HepG2 (cell line): ENCODE data around the gene DEPDC5.

ENCODE experiments used
- ETV6 ChIP-seq: sonication (generic); formaldehyde crosslinking; conservative IDR thresholded peaks from 2 replicates; pipeline ENCODE4 v1.4.0; 2020; ENCODE audit warnings: missing genetic modification reagents
- RFX3 ChIP-seq: IDR thresholded peaks from 2 replicates; pipeline ENCODE4 v1.6.1; 2016; ENCODE audit warnings: missing biosample characterization, missing genetic modification reagents
- RXRA ChIP-seq: sonication (generic); formaldehyde crosslinking; IDR thresholded peaks from 2 replicates; pipeline ENCODE4 v1.5.1; 2020; ENCODE audit warnings: missing genetic modification reagents
- SETDB1 ChIP-seq: sonication (generic); formaldehyde crosslinking; IDR thresholded peaks from 2 replicates; pipeline ENCODE4 v1.5.1; 2020; ENCODE audit warnings: missing genetic modification reagents, mild to moderate bottlenecking, borderline replicate concordance
- TSC22D2 ChIP-seq: sonication (generic); formaldehyde crosslinking; IDR thresholded peaks from 2 replicates; pipeline ENCODE4 v1.5.1; 2020; ENCODE audit warnings: missing genetic modification reagents, mild to moderate bottlenecking, borderline replicate concordance
- ZNF10 ChIP-seq: sonication (generic); formaldehyde crosslinking; IDR thresholded peaks from 2 replicates; pipeline ENCODE4 v1.4.0; 2020; ENCODE audit warnings: mild to moderate bottlenecking, low read depth, missing genetic modification reagents, borderline replicate concordance
- TF ChIP-seq, protein P1 (sequence below): sonication (generic); formaldehyde crosslinking; IDR thresholded peaks from 2 replicates; pipeline ENCODE4 v1.4.0; 2020; ENCODE audit warnings: low read depth, missing genetic modification reagents
- TF ChIP-seq, protein P2 (sequence below): sonication (generic); formaldehyde crosslinking; conservative IDR thresholded peaks from 2 replicates; pipeline ENCODE4 v1.4.0; 2020; ENCODE audit warnings: missing genetic modification reagents
- TF ChIP-seq, protein P3 (sequence below): sonication (generic); formaldehyde crosslinking; IDR thresholded peaks from 2 replicates; pipeline ENCODE4 v1.4.0; 2020; ENCODE audit warnings: missing genetic modification reagents

DNA sequence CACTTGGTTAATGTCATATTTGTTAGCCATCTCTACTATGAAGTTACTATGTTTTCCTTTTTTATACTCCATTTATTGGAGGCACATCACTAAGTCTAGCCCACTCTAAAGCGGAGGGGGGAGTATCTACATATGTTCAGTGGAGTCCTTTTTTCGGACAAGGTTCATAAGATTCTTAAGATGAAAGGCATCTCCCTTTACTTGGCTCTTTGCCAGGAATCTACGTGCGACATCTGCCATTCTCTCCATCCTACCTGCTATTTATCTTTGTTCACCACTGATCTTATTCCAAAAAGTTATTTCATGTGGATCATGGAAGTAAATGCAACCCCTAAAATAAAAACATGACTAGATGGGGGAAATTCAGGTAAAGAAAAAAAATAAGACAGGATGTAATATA lies 113.1 kb downstream of the DEPDC5 start:
- TF ChIP-seq RXRA (CRISPR knock-in tag) (no peak), SETDB1 (CRISPR knock-in tag) (no peak), ZNF10 (CRISPR knock-in tag) (no peak), ETV6 (CRISPR knock-in tag) (no peak), RFX3 (no peak), TSC22D2 (CRISPR knock-in tag) (no peak)
- TF ChIP-seq, protein P1, sequence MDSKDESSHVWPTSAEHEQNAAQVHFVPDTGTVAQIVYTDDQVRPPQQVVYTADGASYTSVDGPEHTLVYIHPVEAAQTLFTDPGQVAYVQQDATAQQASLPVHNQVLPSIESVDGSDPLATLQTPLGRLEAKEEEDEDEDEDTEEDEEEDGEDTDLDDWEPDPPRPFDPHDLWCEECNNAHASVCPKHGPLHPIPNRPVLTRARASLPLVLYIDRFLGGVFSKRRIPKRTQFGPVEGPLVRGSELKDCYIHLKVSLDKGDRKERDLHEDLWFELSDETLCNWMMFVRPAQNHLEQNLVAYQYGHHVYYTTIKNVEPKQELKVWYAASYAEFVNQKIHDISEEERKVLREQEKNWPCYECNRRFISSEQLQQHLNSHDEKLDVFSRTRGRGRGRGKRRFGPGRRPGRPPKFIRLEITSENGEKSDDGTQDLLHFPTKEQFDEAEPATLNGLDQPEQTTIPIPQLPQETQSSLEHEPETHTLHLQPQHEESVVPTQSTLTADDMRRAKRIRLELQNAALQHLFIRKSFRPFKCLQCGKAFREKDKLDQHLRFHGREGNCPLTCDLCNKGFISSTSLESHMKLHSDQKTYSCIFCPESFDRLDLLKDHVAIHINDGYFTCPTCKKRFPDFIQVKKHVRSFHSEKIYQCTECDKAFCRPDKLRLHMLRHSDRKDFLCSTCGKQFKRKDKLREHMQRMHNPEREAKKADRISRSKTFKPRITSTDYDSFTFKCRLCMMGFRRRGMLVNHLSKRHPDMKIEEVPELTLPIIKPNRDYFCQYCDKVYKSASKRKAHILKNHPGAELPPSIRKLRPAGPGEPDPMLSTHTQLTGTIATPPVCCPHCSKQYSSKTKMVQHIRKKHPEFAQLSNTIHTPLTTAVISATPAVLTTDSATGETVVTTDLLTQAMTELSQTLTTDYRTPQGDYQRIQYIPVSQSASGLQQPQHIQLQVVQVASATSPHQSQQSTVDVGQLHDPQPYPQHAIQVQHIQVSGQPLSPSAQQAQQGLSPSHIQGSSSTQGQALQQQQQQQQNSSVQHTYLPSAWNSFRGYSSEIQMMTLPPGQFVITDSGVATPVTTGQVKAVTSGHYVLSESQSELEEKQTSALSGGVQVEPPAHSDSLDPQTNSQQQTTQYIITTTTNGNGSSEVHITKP = no peak
- TF ChIP-seq, protein P2, sequence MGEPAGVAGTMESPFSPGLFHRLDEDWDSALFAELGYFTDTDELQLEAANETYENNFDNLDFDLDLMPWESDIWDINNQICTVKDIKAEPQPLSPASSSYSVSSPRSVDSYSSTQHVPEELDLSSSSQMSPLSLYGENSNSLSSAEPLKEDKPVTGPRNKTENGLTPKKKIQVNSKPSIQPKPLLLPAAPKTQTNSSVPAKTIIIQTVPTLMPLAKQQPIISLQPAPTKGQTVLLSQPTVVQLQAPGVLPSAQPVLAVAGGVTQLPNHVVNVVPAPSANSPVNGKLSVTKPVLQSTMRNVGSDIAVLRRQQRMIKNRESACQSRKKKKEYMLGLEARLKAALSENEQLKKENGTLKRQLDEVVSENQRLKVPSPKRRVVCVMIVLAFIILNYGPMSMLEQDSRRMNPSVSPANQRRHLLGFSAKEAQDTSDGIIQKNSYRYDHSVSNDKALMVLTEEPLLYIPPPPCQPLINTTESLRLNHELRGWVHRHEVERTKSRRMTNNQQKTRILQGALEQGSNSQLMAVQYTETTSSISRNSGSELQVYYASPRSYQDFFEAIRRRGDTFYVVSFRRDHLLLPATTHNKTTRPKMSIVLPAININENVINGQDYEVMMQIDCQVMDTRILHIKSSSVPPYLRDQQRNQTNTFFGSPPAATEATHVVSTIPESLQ (CRISPR knock-in tag) = no peak
- TF ChIP-seq, protein P3, sequence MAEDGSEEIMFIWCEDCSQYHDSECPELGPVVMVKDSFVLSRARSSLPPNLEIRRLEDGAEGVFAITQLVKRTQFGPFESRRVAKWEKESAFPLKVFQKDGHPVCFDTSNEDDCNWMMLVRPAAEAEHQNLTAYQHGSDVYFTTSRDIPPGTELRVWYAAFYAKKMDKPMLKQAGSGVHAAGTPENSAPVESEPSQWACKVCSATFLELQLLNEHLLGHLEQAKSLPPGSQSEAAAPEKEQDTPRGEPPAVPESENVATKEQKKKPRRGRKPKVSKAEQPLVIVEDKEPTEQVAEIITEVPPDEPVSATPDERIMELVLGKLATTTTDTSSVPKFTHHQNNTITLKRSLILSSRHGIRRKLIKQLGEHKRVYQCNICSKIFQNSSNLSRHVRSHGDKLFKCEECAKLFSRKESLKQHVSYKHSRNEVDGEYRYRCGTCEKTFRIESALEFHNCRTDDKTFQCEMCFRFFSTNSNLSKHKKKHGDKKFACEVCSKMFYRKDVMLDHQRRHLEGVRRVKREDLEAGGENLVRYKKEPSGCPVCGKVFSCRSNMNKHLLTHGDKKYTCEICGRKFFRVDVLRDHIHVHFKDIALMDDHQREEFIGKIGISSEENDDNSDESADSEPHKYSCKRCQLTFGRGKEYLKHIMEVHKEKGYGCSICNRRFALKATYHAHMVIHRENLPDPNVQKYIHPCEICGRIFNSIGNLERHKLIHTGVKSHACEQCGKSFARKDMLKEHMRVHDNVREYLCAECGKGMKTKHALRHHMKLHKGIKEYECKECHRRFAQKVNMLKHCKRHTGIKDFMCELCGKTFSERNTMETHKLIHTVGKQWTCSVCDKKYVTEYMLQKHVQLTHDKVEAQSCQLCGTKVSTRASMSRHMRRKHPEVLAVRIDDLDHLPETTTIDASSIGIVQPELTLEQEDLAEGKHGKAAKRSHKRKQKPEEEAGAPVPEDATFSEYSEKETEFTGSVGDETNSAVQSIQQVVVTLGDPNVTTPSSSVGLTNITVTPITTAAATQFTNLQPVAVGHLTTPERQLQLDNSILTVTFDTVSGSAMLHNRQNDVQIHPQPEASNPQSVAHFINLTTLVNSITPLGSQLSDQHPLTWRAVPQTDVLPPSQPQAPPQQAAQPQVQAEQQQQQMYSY (CRISPR knock-in tag) = no peak
